Endodermal cell (in vitro differentiated cells): ENCODE data around the gene TMEM129. TPM values are rescaled to one million over a fixed set of nuclear protein-coding genes. Genes with fewer than 3 reads are reported as not detected.

Source experiments
- DNase-seq: peaks from one replicate; pipeline ENCODE4 v3.0.0-alpha.2; 2017
- H3K27ac ChIP-seq: 2 replicates; pipeline ENCODE4 v1.5.1; 2013; ENCODE audit warnings: mild to moderate bottlenecking, low read depth, low read length, moderate library complexity
- H3K27me3 ChIP-seq: 2 replicates; pipeline ENCODE4 v1.6.1; 2013; ENCODE audit warnings: mild to moderate bottlenecking, low read length, moderate library complexity; ENCODE audit not compliant: insufficient read depth, control insufficient read depth, poor library complexity, severe bottlenecking
- H3K36me3 ChIP-seq: 2 replicates; pipeline ENCODE4 v1.7.0; 2013; ENCODE audit warnings: mild to moderate bottlenecking, low read length, moderate library complexity; ENCODE audit not compliant: control insufficient read depth, insufficient read depth
- H3K4me1 ChIP-seq: one replicate; pipeline ENCODE4 v1.7.0; 2013; ENCODE audit warnings: low read length; ENCODE audit not compliant: control insufficient read depth, insufficient read depth
- H3K4me3 ChIP-seq: 2 replicates; pipeline ENCODE4 v1.5.1; 2013; ENCODE audit warnings: mild to moderate bottlenecking, low read length, moderate library complexity
- H3K9ac ChIP-seq: 2 replicates; pipeline ENCODE4 v1.6.1; 2013; ENCODE audit warnings: mild to moderate bottlenecking, low read length, moderate library complexity; ENCODE audit not compliant: poor library complexity, severe bottlenecking; ENCODE audit errors: extremely low read depth
- H3K9me3 ChIP-seq: 2 replicates; pipeline ENCODE4 v1.6.1; 2013; ENCODE audit warnings: mild to moderate bottlenecking, low read length, moderate library complexity; ENCODE audit not compliant: control insufficient read depth
- H3K27ac Mint-ChIP-seq: 2 replicates; pipeline ENCODE4 v1.8.0; 2020; ENCODE audit warnings: mixed read lengths
- H3K27me3 Mint-ChIP-seq: 2 replicates; pipeline ENCODE4 v1.8.0; 2021; ENCODE audit warnings: mild to moderate bottlenecking, mixed read lengths; ENCODE audit not compliant: insufficient read depth
- H3K36me3 Mint-ChIP-seq: 2 replicates; pipeline ENCODE4 v1.8.0; 2020; ENCODE audit warnings: low read depth, mixed read lengths
- H3K4me1 Mint-ChIP-seq: 2 replicates; pipeline ENCODE4 v1.8.0; 2020; ENCODE audit warnings: mixed read lengths
- H3K4me3 Mint-ChIP-seq: 2 replicates; pipeline ENCODE4 v1.8.0; 2020; ENCODE audit warnings: mild to moderate bottlenecking, moderate library complexity, mixed read lengths
- H3K9me3 Mint-ChIP-seq: 2 replicates; pipeline ENCODE4 v1.8.0; 2020; ENCODE audit warnings: mild to moderate bottlenecking, mixed read lengths
- CTCF ChIP-seq: fragments of 200-600 bp; sonication (generic); conservative IDR thresholded peaks from 2 replicates; pipeline ENCODE4 v1.5.0; 2021; ENCODE audit warnings: antibody characterized with exemption, mild to moderate bottlenecking
- WGBS, 2 experiments: methylation state at CpG; one replicate each; pipeline versions ENCODE4 v1.1.5 to v1.1.7; 2013; ENCODE audit warnings: missing lambda C conversion rate in 2 of 2, mixed read lengths in 1 of 2; ENCODE audit not compliant: insufficient coverage in 1 of 2, insufficient read length in 1 of 2; 5-methylcytosine and 5-hydroxymethylcytosine counted together
- total RNA-seq, 2 donors: library from RNA; stranded (reverse); fragmentation: NEBNext Ultra II Directional in 1 of 2; extraction: Animal tissue kit (Norgen Biotek cat#: 25700) in 1 of 2; gene quantifications; 2 replicates in 1 of 2; 3 replicates in 1 of 2; pipeline ENCODE4 v1.2.1, GENCODE V29; 2021

TMEM129 gene
- total RNA-seq, 2 donors from 2014 or later, result 33.6 to 41.7 TPM

- Mint-ChIP-seq H3K9me3 (no peaks in the 10 kb centered on the region), H3K27me3 (no peaks in the 10 kb centered on the region), H3K4me3 (no peak overlapping the region), H3K36me3 (no peaks in the 10 kb centered on the region), H3K27ac (no peak overlapping the region), H3K4me1 (no peaks in the 10 kb centered on the region)
- 94 to 100% methylated on average over 2 to 11 of the region's 11 CpGs for WGBS, 2 experiments
- no peaks in the 10 kb centered on the region for H3K27me3 ChIP-seq
- no peak for DNase-seq
- no peak overlapping the region for H3K9ac ChIP-seq
- no peaks in the 10 kb centered on the region for H3K4me1 ChIP-seq
- no peak for TF ChIP-seq CTCF
- no peaks in the 10 kb centered on the region for H3K9me3 ChIP-seq
- no peak overlapping the region for H3K27ac ChIP-seq
- H3K4me3 ChIP-seq, result no peak overlapping the region
- no peaks in the 10 kb centered on the region for H3K36me3 ChIP-seq
Observed at GRCh38 chr4:1670279-1670678, 50.8 kb downstream of the TMEM129 start.

GRCh38 chr4:1669850-1670249 is 51.3 kb downstream of the TMEM129 start:
- H3K4me1 ChIP-seq, result no peaks in the 10 kb centered on the region
- no peaks in the 10 kb centered on the region for H3K36me3 Mint-ChIP-seq
- no peaks in the 10 kb centered on the region for H3K4me1 Mint-ChIP-seq
- no peak overlapping the region for H3K27ac Mint-ChIP-seq
- no peaks in the 10 kb centered on the region for H3K9me3 Mint-ChIP-seq
- H3K4me3 Mint-ChIP-seq, result no peak overlapping the region
- no peak for DNase-seq
- H3K36me3 ChIP-seq, result no peaks in the 10 kb centered on the region
- no peaks in the 10 kb centered on the region for H3K27me3 ChIP-seq
- H3K27me3 Mint-ChIP-seq, result no peaks in the 10 kb centered on the region
- H3K27ac ChIP-seq, result no peak overlapping the region
- no peak overlapping the region for H3K9ac ChIP-seq
- H3K9me3 ChIP-seq, result no peaks in the 10 kb centered on the region
- no peak overlapping the region for H3K4me3 ChIP-seq
- 94 to 95% methylated on average over 17 to 21 of the region's 21 CpGs for WGBS, 2 experiments
- no peak for TF ChIP-seq CTCF

GRCh38 chr4:1669270-1669669 is 51.9 kb downstream of the TMEM129 start:
- no peaks in the 10 kb centered on the region for H3K9me3 Mint-ChIP-seq
- H3K27me3 ChIP-seq, result no peaks in the 10 kb centered on the region
- H3K4me1 Mint-ChIP-seq, result no peaks in the 10 kb centered on the region
- no peak overlapping the region for H3K27ac Mint-ChIP-seq
- no peak overlapping the region for H3K4me3 Mint-ChIP-seq
- H3K9ac ChIP-seq, result no peak overlapping the region
- no peaks in the 10 kb centered on the region for H3K36me3 Mint-ChIP-seq
- H3K36me3 ChIP-seq, result no peaks in the 10 kb centered on the region
- no peak for TF ChIP-seq CTCF
- DNase-seq, result no peak
- no peaks in the 10 kb centered on the region for H3K4me1 ChIP-seq
- no peaks in the 10 kb centered on the region for H3K27me3 Mint-ChIP-seq
- WGBS, 2 experiments, result 92 to 93% methylated on average over 4 to 12 of the region's 12 CpGs
- H3K9me3 ChIP-seq, result no peaks in the 10 kb centered on the region
- H3K4me3 ChIP-seq, result no peak overlapping the region
- no peak overlapping the region for H3K27ac ChIP-seq
